ENCODE measurements around the gene SPAG17. TPM values are rescaled to one million over a fixed set of nuclear protein-coding genes. Genes with fewer than 3 reads are reported as not detected.

The SPAG17 gene
- total RNA-seq, 2 donors from 2014 or later = 1.6 TPM; not detected in 1

DNA sequence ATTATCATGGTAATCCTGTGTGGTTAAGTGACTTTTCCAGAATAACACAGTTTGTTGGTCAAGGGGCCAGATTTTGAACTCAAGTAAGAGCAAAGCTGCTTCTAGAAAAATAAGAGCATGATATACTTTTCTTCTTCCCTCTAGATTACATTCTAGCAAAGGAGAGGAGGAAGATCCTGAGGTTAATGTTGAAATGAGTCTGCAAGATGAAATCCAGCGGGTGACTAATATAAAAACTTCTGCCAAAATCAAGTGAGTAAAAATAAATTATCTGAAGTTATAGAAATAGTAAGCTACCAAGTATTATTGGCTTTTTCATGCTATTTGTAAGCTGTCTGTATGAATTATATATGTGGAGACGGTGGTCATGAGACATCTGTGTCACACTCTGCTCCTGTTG, 242.7 kb downstream of the SPAG17 start:
- no peak for ATAC-seq
- WGBS, 2 donors = 93 to 100% methylated on average over 2 of the region's 2 CpGs
- no peak overlapping the region for H3K4me3 ChIP-seq
- peaks cover 0 to 70% of the 10 kb centered on the region in 2 donors for H3K36me3 ChIP-seq (replicated peaks in 1 of 2; ENCODE audit: insufficient read depth in 1 of 2, low read depth in 2 of 2)
- no peaks in the 10 kb centered on the region for H3K9me3 ChIP-seq
- no peaks in the 10 kb centered on the region for H3K4me1 ChIP-seq
- no peak overlapping the region for H3K27ac ChIP-seq
- no peak for DNase-seq
- TF ChIP-seq, protein P1, sequence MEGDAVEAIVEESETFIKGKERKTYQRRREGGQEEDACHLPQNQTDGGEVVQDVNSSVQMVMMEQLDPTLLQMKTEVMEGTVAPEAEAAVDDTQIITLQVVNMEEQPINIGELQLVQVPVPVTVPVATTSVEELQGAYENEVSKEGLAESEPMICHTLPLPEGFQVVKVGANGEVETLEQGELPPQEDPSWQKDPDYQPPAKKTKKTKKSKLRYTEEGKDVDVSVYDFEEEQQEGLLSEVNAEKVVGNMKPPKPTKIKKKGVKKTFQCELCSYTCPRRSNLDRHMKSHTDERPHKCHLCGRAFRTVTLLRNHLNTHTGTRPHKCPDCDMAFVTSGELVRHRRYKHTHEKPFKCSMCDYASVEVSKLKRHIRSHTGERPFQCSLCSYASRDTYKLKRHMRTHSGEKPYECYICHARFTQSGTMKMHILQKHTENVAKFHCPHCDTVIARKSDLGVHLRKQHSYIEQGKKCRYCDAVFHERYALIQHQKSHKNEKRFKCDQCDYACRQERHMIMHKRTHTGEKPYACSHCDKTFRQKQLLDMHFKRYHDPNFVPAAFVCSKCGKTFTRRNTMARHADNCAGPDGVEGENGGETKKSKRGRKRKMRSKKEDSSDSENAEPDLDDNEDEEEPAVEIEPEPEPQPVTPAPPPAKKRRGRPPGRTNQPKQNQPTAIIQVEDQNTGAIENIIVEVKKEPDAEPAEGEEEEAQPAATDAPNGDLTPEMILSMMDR (IDR thresholded peaks at IDR 0.05) = no peak
- no peak for TF ChIP-seq POLR2A (IDR thresholded peaks at IDR 0.05)
- intact Hi-C loops (cut with DNase I) = no loop called here
- no peaks in the 10 kb centered on the region for H3K27me3 ChIP-seq

DNA sequence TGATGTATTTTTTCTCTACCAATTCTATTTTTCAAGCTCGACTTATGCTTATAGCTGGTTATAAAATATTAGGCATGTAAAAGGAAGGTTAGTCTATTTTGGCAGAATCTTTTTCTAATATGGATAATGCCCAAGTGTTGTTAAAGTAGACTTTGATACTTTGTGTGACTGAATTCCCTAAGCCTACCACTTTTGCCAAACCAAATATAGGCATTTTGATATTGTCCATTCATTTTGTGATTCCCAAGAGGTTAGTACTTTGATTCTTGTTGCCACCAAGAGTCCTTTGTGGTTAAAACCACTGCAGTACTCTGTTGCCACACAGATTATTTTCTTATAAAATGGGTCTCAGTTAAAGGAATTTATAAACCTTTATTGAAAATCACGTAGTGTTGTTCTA, 251.3 kb downstream of the SPAG17 start:
- ATAC-seq = no peak
- 82 to 84% methylated on average over 2 of the region's 2 CpGs for WGBS, 2 donors
- intact Hi-C loops (cut with DNase I) = no loop called here

DNA sequence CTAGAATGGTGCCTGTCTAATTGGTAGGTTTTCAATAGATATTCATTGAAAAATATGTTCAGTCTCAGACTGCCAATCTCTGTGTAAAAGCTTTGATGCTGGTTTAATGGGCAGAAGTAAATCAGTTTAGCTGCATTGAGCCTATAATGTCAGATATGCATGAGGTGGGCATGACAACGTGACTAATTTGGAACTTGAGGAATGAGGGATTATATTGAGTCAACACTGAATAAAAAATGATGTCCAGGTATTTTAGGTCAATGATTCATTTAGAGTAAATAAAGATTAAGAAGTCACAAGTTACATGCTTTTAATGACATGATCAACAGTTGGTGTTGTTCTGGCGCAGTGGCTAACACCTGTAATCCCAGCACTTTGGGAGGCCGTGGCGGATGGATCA, 252.5 kb downstream of the SPAG17 start:
- Histone ChIP-seq H3K4me1 (peaks cover 41% of the 10 kb centered on the region), H3K4me3 (no peak overlapping the region), H3K27ac (no peak overlapping the region), H3K36me3 (replicated peaks in 1 of 2; ENCODE audit: insufficient read depth in 1 of 2, low read depth in 2 of 2) (peaks cover 5 to 6% of the 10 kb centered on the region in 2 donors), H3K9me3 (no peaks in the 10 kb centered on the region), H3K27me3 (no peaks in the 10 kb centered on the region)
- intact Hi-C loops (cut with DNase I) = no loop called here
- WGBS, 2 donors = 64 to 78% methylated on average over 4 of the region's 4 CpGs
- TF ChIP-seq, protein P1 (IDR thresholded peaks at IDR 0.05) = no peak
- no peak for TF ChIP-seq POLR2A (IDR thresholded peaks at IDR 0.05)
- ATAC-seq = no peak
- DNase-seq = no peak

More for the DNA sequence above, 251.3 kb downstream of the SPAG17 start:
- Histone ChIP-seq H3K4me3 (no peak overlapping the region), H3K9me3 (no peaks in the 10 kb centered on the region), H3K27ac (no peak overlapping the region), H3K36me3 (replicated peaks in 1 of 2; ENCODE audit: insufficient read depth in 1 of 2, low read depth in 2 of 2) (peaks cover 6 to 11% of the 10 kb centered on the region in 2 donors), H3K4me1 (peaks cover 32% of the 10 kb centered on the region), H3K27me3 (no peaks in the 10 kb centered on the region)
- no peak for DNase-seq
- TF ChIP-seq, protein P1 (IDR thresholded peaks at IDR 0.05) = no peak
- no peak for TF ChIP-seq POLR2A (IDR thresholded peaks at IDR 0.05)

DNA sequence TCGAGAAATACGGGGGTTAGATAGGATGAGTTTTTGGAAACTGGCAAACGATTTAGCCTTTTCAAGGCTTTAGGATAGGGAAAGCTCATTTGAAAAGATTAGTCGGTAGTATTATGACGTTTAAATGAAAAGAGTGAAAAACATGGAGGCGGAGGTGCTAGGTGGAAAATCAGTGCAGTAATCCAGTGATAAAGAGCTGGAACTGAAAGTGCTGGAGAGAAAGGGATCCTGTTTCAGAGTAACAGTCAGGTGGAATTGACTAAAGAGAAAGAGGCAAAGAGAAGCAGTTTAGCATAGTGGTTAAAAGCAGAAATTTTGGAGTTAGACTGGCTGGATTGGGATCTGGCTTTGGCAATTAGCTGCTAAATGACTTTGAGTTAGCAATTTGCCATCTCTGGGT, 254.5 kb downstream of the SPAG17 start:
- Histone ChIP-seq H3K36me3 (replicated peaks in 1 of 2; ENCODE audit: insufficient read depth in 1 of 2, low read depth in 2 of 2) (peaks cover 1 to 6% of the 10 kb centered on the region in 2 donors), H3K4me1 (peaks cover 47% of the 10 kb centered on the region), H3K9me3 (no peaks in the 10 kb centered on the region), H3K27ac (peak overlapping the region in 3 of 4 donors; percentile 72 to 94 (median 93)), H3K27me3 (no peaks in the 10 kb centered on the region), H3K4me3 (peak overlapping the region; percentile 84 to 89)
- TF ChIP-seq, protein P1 (IDR thresholded peaks at IDR 0.05) = no peak
- TF ChIP-seq POLR2A (IDR thresholded peaks at IDR 0.05) = no peak
- 3% methylated on average over 6 of the region's 6 CpGs for WGBS, 2 donors
- intact Hi-C loops (cut with DNase I) = no loop called here
- DNase-seq = no peak
- no peak for ATAC-seq

DNA sequence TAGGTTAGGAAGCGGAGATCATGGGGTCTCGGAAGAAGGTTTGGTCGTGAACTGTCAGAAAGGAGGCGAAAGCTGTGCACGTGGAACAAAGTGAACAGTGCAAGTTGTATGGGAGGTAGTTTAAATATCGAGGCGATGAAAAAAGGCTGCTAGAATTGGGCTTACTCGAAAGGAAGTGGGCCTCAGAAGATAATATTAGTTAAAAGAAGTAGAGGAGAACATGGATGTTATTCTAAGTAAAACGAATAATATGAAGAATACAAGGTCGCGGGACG, 254.9 kb downstream of the SPAG17 start:
- H3K36me3 ChIP-seq (replicated peaks in 1 of 2; ENCODE audit: insufficient read depth in 1 of 2, low read depth in 2 of 2) = peaks cover 1 to 6% of the 10 kb centered on the region in 2 donors
- no peaks in the 10 kb centered on the region for H3K27me3 ChIP-seq
- peak overlapping the region; percentile 84 to 89 for H3K4me3 ChIP-seq
- peaks cover 47% of the 10 kb centered on the region for H3K4me1 ChIP-seq
- DNase-seq = no peak
- peak overlapping the region in 3 of 4 donors; percentile 72 to 94 (median 93) for H3K27ac ChIP-seq
- H3K9me3 ChIP-seq = no peaks in the 10 kb centered on the region
- no peak for ATAC-seq
- TF ChIP-seq, protein P1 (IDR thresholded peaks at IDR 0.05) = no peak
- intact Hi-C loops (cut with DNase I) = no loop called here
- 0 to 2% methylated on average over 12 of the region's 12 CpGs for WGBS, 2 donors

Measured in body of pancreas (tissue), 4 donors.